WTC11 (cell line): ENCODE measurements around the gene SESN2. TPM values are rescaled to one million over a fixed set of nuclear protein-coding genes. Genes with fewer than 3 reads are reported as not detected.

Experiments used
- ATAC-seq: fragments of 200-7000 bp; cut with Tn5 transposase; 2 replicates; pipeline ENCODE4 v1.10.0; 2021; ENCODE audit warnings: mild to moderate bottlenecking, moderate library complexity
- CTCF ChIA-PET: fragments of 300-600 bp; sonication (Branson Sonifier 250); formaldehyde crosslinking; loops from one replicate; lab custom pipeline; 2021; ENCODE audit warnings: antibody characterized with exemption; lab: Charles Lee
- POLR2A ChIA-PET: fragments of 350-600 bp; sonication (Branson Sonifier 250); formaldehyde crosslinking; loops from one replicate; lab custom pipeline; 2021; ENCODE audit warnings: antibody characterized with exemption; lab: Charles Lee
- DNase-seq: peaks from one replicate; pipeline ENCODE4 v3.0.0; 2021; ENCODE audit warnings: low spot score
- H3K27ac Mint-ChIP-seq: 2 replicates; pipeline ENCODE4 v1.8.0; 2021; ENCODE audit warnings: mixed read lengths
- H3K27me3 Mint-ChIP-seq: 2 replicates; pipeline ENCODE4 v1.8.0; 2021; ENCODE audit warnings: low read depth, mild to moderate bottlenecking, moderate library complexity, mixed read lengths
- H3K36me3 Mint-ChIP-seq: 2 replicates; pipeline ENCODE4 v1.8.0; 2021; ENCODE audit warnings: mixed read lengths
- H3K4me1 Mint-ChIP-seq: 2 replicates; pipeline ENCODE4 v1.8.0; 2022; ENCODE audit warnings: mixed read lengths
- H3K4me3 Mint-ChIP-seq: 2 replicates; pipeline ENCODE4 v1.8.0; 2021; ENCODE audit warnings: mild to moderate bottlenecking, moderate library complexity, mixed read lengths
- H3K9me3 Mint-ChIP-seq: 2 replicates; pipeline ENCODE4 v1.8.0; 2021; ENCODE audit warnings: mixed read lengths
- ATF1 ChIP-seq: sonication (generic); formaldehyde crosslinking; IDR thresholded peaks from 2 replicates; pipeline ENCODE4 v1.8.1; 2023; ENCODE audit warnings: mild to moderate bottlenecking, moderate library complexity, missing genetic modification reagents
- ATF3 ChIP-seq: sonication (generic); formaldehyde crosslinking; conservative IDR thresholded peaks from 2 replicates; pipeline ENCODE4 v1.8.1; 2022; ENCODE audit warnings: mild to moderate bottlenecking, missing genetic modification reagents
- ATF6 ChIP-seq: sonication (generic); formaldehyde crosslinking; IDR thresholded peaks from 2 replicates; pipeline ENCODE4 v1.8.1; 2023; ENCODE audit warnings: mild to moderate bottlenecking, missing genetic modification reagents
- E2F1 ChIP-seq: sonication (generic); formaldehyde crosslinking; IDR thresholded peaks from 2 replicates; pipeline ENCODE4 v1.8.0; 2022; ENCODE audit warnings: mild to moderate bottlenecking, missing genetic modification reagents
- E2F4 ChIP-seq: sonication (generic); formaldehyde crosslinking; IDR thresholded peaks from 2 replicates; pipeline ENCODE4 v1.8.1; 2022; ENCODE audit warnings: low read depth, mild to moderate bottlenecking, moderate library complexity, missing genetic modification reagents, borderline replicate concordance
- ESRRA ChIP-seq: sonication (generic); formaldehyde crosslinking; IDR thresholded peaks from 2 replicates; pipeline ENCODE4 v1.8.1; 2022; ENCODE audit warnings: mild to moderate bottlenecking, missing genetic modification reagents, borderline replicate concordance
- KAT7 ChIP-seq: sonication (generic); formaldehyde crosslinking; IDR thresholded peaks from 2 replicates; pipeline ENCODE4 v1.8.1; 2023; ENCODE audit warnings: missing genetic modification reagents, mild to moderate bottlenecking, borderline replicate concordance
- MAX ChIP-seq: sonication (generic); formaldehyde crosslinking; IDR thresholded peaks from 2 replicates; pipeline ENCODE4 v1.8.0; 2022; ENCODE audit warnings: mild to moderate bottlenecking, missing genetic modification reagents
- NR3C1 ChIP-seq: sonication (generic); formaldehyde crosslinking; conservative IDR thresholded peaks from 2 replicates; pipeline ENCODE4 v1.8.1; 2023; ENCODE audit warnings: low read depth, mild to moderate bottlenecking, missing genetic modification reagents
- OVOL2 ChIP-seq: fragments of 250-450 bp; sonication (Bioruptor Pico); IDR thresholded peaks from 2 replicates; pipeline ENCODE4 v1.9.0; 2021; ENCODE audit warnings: mild to moderate bottlenecking, borderline replicate concordance
- RORB ChIP-seq: fragments of 250-450 bp; sonication (Bioruptor Pico); IDR thresholded peaks from 2 replicates; pipeline ENCODE4 v1.9.0; 2021; ENCODE audit warnings: mild to moderate bottlenecking
- SOX15 ChIP-seq: fragments of 250-450 bp; sonication (Bioruptor Pico); IDR thresholded peaks from 2 replicates; pipeline ENCODE4 v1.9.0; 2021; ENCODE audit warnings: mild to moderate bottlenecking
- TCF7 ChIP-seq: sonication (generic); formaldehyde crosslinking; IDR thresholded peaks from 2 replicates; pipeline ENCODE4 v1.8.0; 2022; ENCODE audit warnings: mild to moderate bottlenecking, low read depth, missing genetic modification reagents, moderate library complexity
- TEAD4 ChIP-seq: sonication (generic); formaldehyde crosslinking; IDR thresholded peaks from 2 replicates; pipeline ENCODE4 v1.8.0; 2022; ENCODE audit warnings: mild to moderate bottlenecking, missing genetic modification reagents
- USF1 ChIP-seq: sonication (generic); formaldehyde crosslinking; IDR thresholded peaks from 2 replicates; pipeline ENCODE4 v1.8.0; 2022; ENCODE audit warnings: mild to moderate bottlenecking, missing genetic modification reagents
- ZNF219 ChIP-seq: sonication (generic); formaldehyde crosslinking; IDR thresholded peaks from 2 replicates; pipeline ENCODE4 v1.8.0; 2023; ENCODE audit warnings: missing genetic modification reagents, mild to moderate bottlenecking, borderline replicate concordance
- ZNF281 ChIP-seq: sonication (generic); formaldehyde crosslinking; IDR thresholded peaks from 2 replicates; pipeline ENCODE4 v1.8.0; 2023; ENCODE audit warnings: mild to moderate bottlenecking, missing genetic modification reagents
- ZNF317 ChIP-seq: sonication (generic); formaldehyde crosslinking; IDR thresholded peaks from 2 replicates; pipeline ENCODE4 v1.8.1; 2023; ENCODE audit warnings: low read depth, mild to moderate bottlenecking, moderate library complexity, missing genetic modification reagents, borderline replicate concordance
- ZNF532 ChIP-seq: fragments of 250-450 bp; sonication (Bioruptor Pico); IDR thresholded peaks from 2 replicates; pipeline ENCODE4 v1.9.0; 2021; ENCODE audit warnings: mild to moderate bottlenecking, borderline replicate concordance
- total RNA-seq: library from RNA; stranded (reverse); gene quantifications from 3 replicates; pipeline ENCODE4 v1.2.3, GENCODE V29; 2021

The SESN2 gene
- total RNA-seq, 1 experiment from 2014 or later = 38.1 TPM

- Mint-ChIP-seq H3K4me1 (peaks cover 32% of the 10 kb centered on the region), H3K4me3 (peak overlapping the region; percentile 79), H3K9me3 (no peaks in the 10 kb centered on the region), H3K27me3 (no peaks in the 10 kb centered on the region; the same call in 1 of the 2 replicates), H3K36me3 (peaks cover 3% of the 10 kb centered on the region; the same call in 1 of the 2 replicates), H3K27ac (peak overlapping the region; percentile 49; the same call in 1 of the 2 replicates)
- ATAC-seq (no peak), DNase-seq (no peak)
- ChIA-PET CTCF (interaction anchor here (1.7 to 8.0 kb wide), 2 partner anchors 9 to 101 kb away, joined by 6 to 79 read pairs; no protein-coding TSS in a partner anchor), POLR2A (interaction anchor here (1.2 to 2.8 kb wide), 3 partner anchors 10 to 323 kb away, joined by 3 to 20 read pairs (median 12); partner anchors contain the start of gene ATP5IF1)
- TF ChIP-seq ESRRA (CRISPR knock-in tag) (no peak), RORB (CRISPR knock-in tag) (no peak), ZNF317 (CRISPR knock-in tag) (no peak), KAT7 (no peak), ATF1 (CRISPR knock-in tag) (no peak), MAX (CRISPR knock-in tag) (no peak), E2F1 (CRISPR knock-in tag) (no peak), SOX15 (CRISPR knock-in tag) (no peak), OVOL2 (CRISPR knock-in tag) (no peak), ATF3 (no peak), TCF7 (CRISPR knock-in tag) (no peak), USF1 (CRISPR knock-in tag) (no peak), NR3C1 (no peak), TEAD4 (no peak), ZNF281 (CRISPR knock-in tag) (no peak), ZNF219 (CRISPR knock-in tag) (no peak), ATF6 (no peak), ZNF532 (CRISPR knock-in tag) (no peak), E2F4 (CRISPR knock-in tag) (no peak)
Measured at GRCh38 chr1:28258628-28259251, 578 bp upstream of the SESN2 start.
